ENCODE data around the gene GABRG3.
"Not testable (repeated sequence)": the region's sequence is repeated elsewhere in the genome, so short reads cannot be mapped to it uniquely, and the experiment has no call there.

Gene GABRG3

GRCh38 chr15:27004226-27004625 is 33.2 kb downstream of the GABRG3 start:
- not testable (repeated sequence) for DNase-seq

- no peak for DNase-seq
Observed at GRCh38 chr15:27017168-27017809, 46.3 kb downstream of the GABRG3 start.

GRCh38 chr15:27019687-27020086 is 48.7 kb downstream of the GABRG3 start:
- no peak for DNase-seq

GRCh38 chr15:27025481-27025966 is 54.5 kb downstream of the GABRG3 start:
- no peak for DNase-seq

GRCh38 chr15:27027229-27027628 is 56.2 kb downstream of the GABRG3 start:
- no peak for DNase-seq

- DNase-seq, result no peak
Observed at GRCh38 chr15:27028858-27029477, 58.0 kb downstream of the GABRG3 start.

GRCh38 chr15:27036210-27036609 is 65.2 kb downstream of the GABRG3 start:
- DNase-seq, result no peak

GRCh38 chr15:27037501-27037900 is 66.5 kb downstream of the GABRG3 start:
- no peak for DNase-seq

- DNase-seq, result no peak
Observed at GRCh38 chr15:27039152-27039551, 68.2 kb downstream of the GABRG3 start.

GRCh38 chr15:27042230-27042629 is 71.2 kb downstream of the GABRG3 start:
- DNase-seq, result no peak

- DNase-seq, result no peak
Observed at GRCh38 chr15:27042646-27043045, 71.7 kb downstream of the GABRG3 start.

GRCh38 chr15:27043770-27044169 is 72.8 kb downstream of the GABRG3 start:
- no peak for DNase-seq

- DNase-seq, result no peak
Observed at GRCh38 chr15:27045796-27046195, 74.8 kb downstream of the GABRG3 start.

- DNase-seq, result no peak
Observed at GRCh38 chr15:27046880-27047279, 75.9 kb downstream of the GABRG3 start.

GRCh38 chr15:27050163-27050562 is 79.2 kb downstream of the GABRG3 start:
- DNase-seq, result no peak

- DNase-seq, result no peak
Observed at GRCh38 chr15:27054426-27054825, 83.4 kb downstream of the GABRG3 start.

GRCh38 chr15:27057904-27058645 is 87.1 kb downstream of the GABRG3 start:
- no peak for DNase-seq

GRCh38 chr15:27058939-27059338 is 88.0 kb downstream of the GABRG3 start:
- DNase-seq, result no peak

GRCh38 chr15:27059610-27060202 is 88.7 kb downstream of the GABRG3 start:
- DNase-seq, result no peak

GRCh38 chr15:27061739-27062138 is 90.8 kb downstream of the GABRG3 start:
- DNase-seq, result no peak

GRCh38 chr15:27062951-27063350 is 92.0 kb downstream of the GABRG3 start:
- no peak for DNase-seq

GRCh38 chr15:27064080-27064479 is 93.1 kb downstream of the GABRG3 start:
- no peak for DNase-seq

- DNase-seq, result no peak
Observed at GRCh38 chr15:27065151-27065550, 94.2 kb downstream of the GABRG3 start.

- DNase-seq, result no peak
Observed at GRCh38 chr15:27065785-27066184, 94.8 kb downstream of the GABRG3 start.
